H1 (cell line): ENCODE results near the gene CACNA1C. TPM values are rescaled to one million over a fixed set of nuclear protein-coding genes. Genes with fewer than 3 reads are reported as not detected.

Source experiments
- BCL11A ChIP-seq, 2 experiments: IDR thresholded peaks; one replicate each; pipeline ENCODE4 v1.6.1; 2011; ENCODE audit warnings: low read depth in 2 of 2, low read length in 2 of 2, mild to moderate bottlenecking in 2 of 2
- GTF2F1 ChIP-seq: IDR thresholded peaks from 2 replicates; pipeline ENCODE4 v1.6.1; 2012; ENCODE audit warnings: low read depth, low read length, improper control_type of control experiment, borderline replicate concordance
- HDAC6 ChIP-seq: IDR thresholded peaks from one replicate; pipeline ENCODE4 v1.7.1; 2012; ENCODE audit warnings: low read depth, mild to moderate bottlenecking, inconsistent platforms, low read length, moderate library complexity
- PHF8 ChIP-seq: fragments of 200-600 bp; sonication (generic); conservative IDR thresholded peaks from 2 replicates; pipeline ENCODE4 v1.7.1; 2012; ENCODE audit warnings: low read depth, mild to moderate bottlenecking, inconsistent platforms, low read length, moderate library complexity
- YY1 ChIP-seq: IDR thresholded peaks from 2 replicates; pipeline ENCODE4 v1.6.1; 2011; ENCODE audit warnings: low read depth, mild to moderate bottlenecking, low read length
- polyA plus RNA-seq, 7 experiments: library from polyadenylated mRNA; depleted of rRNA in 3 of 7; stranded (reverse) in 5 of 7; unstranded in 2 of 7; fragments of >200 nt in 5 of 7; fragments of 200-250 nt in 2 of 7; gene quantifications; 1 replicate in 5 of 7; 2 replicates in 1 of 7; 4 replicates in 1 of 7; pipeline versions ENCODE4 v1.2.1 to v1.2.3, GENCODE V29; 2011 to 2013; ENCODE audit warnings: missing spikeins in 2 of 7, mixed read lengths in 2 of 7
- total RNA-seq: library from RNA; stranded (reverse); fragmentation: NEBNext Ultra II Directional; extraction: Animal tissue kit (Norgen Biotek cat#: 25700); gene quantifications from 2 replicates; pipeline ENCODE4 v1.2.1, GENCODE V29; 2021

The CACNA1C gene
- total and polyA plus RNA-seq, 2 of the 8 experiments (the other 6 are each of a cell fraction or from before 2014, with no cell fraction given), result 1.3 TPM

GRCh38 chr12:2125651-2126522 lies 73.1 kb downstream of the CACNA1C start (continued):
- TF ChIP-seq PHF8, result no peak
- TF ChIP-seq YY1, result no peak
- no peak for TF ChIP-seq HDAC6
- no peak for TF ChIP-seq BCL11A (IDR thresholded peaks at IDR 0.05; ENCODE audit: low read depth in 2 of 2, low read length in 2 of 2)
- TF ChIP-seq GTF2F1, result no peak
